Activated T-cell treated with anti-CD3 and anti-CD28 coated beads, Interleukin-2, amount 50 U/mL, for 48 hours (primary cell): ENCODE data around the gene LIM2.

Experiments used
- DNase-seq, 2 experiments: peaks; one replicate each; pipeline ENCODE4 v3.0.0-alpha.2; 2020

Gene LIM2

DNA sequence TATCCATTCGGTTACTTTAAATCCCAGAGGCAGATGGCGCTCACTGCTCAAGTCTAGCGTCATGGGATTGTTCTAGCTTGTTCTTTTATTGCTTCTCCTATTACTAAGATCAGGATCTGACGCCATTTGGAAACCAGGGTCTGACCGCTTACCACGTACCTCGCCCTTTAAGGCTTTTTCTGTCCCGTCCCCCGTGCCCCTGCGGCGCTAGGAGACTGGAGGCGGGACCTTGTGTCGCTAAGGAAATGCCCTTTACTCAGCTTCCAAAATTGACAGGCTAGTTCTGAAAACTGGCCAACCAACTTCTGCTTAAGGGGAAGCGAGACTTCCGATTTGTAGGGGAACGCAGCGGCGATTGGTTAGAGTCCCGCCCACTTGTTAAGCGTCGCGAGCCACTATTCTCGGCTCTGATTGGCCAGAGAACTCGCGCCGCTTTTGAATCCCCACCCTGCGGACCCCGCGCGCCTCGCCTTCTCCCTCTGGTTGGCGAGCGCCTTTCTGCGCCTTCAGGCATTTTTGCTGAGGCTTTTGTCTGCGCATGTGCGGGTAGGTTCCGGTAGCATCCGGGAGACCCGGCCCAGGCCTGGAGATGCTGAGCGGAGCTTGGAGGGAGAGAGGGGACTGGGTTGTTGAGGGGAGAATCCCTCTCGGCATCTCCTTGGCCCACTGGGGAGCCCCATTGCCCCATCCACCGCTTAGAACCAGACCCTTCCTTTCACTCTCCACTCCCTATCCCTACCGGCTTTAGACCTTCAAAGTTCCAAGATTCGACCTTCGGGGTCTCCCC lies 6.5 kb upstream of the LIM2 start:
- DNase-seq = peak; percentile 96 to 97

DNA sequence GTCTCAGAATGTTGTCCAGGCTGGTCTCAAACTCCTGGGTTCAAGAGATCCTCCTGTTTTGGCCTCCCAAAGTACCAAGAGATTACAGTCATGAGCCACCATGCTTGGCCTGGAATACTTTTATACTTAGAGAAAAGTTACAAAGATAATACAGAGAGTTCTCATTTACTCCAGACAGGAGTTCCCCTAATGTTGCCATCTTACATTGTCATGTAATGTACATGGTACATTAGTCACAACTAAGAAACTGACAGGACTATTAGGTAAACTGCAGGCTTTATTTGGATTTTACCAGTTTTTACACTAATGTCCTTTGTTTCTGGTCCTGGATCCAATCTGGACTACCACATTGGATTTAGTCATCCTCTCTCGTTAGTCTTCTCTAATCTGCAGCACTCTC lies 4.9 kb upstream of the LIM2 start:
- DNase-seq = no peak

DNA sequence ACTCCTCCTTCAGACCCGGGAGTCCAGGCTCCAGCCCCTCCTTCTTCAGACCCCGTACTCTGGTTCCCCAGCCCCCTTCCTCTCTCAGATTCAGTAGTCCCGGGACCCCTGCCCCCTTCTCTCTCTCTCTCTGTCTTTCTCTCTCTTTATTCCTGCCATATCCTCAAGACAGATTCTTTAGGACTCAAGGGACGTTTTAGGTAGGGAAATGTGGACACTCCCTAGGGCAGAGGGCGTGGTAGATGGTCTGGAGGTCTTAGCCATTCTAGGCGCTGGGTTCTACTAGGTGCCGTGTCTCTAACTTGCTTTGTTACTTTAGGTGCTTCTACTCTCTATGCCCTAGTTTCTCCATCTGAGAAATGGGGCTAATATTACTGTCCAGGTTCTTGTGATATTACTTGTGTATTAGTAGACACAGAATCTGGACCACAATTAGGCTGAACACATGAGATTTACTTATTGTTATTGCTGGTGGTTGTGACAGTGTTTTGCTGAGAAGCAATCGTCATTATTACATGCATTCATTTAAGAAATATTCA lies 3.4 kb upstream of the LIM2 start:
- DNase-seq = no peak

DNA sequence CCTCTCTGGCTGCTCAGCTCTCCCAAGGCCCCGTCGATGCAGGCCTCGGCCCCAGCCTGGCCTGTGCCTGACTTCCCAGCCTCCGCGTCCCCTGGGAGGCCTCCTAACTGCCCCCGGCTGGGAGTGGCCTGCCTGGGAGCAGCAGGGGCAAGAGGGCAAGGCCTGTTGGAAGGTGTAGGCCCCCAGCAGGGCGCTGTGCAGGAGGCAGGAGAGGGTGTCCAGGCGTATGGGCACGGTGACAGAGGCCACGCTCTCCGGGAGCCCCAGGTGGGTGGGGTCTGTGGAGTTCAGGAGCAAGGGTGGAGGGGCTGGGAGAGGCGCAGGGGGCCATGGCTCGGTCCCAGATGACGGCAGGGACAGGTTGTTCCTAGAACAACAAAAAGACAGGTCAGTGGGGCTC lies 1.4 kb upstream of the LIM2 start:
- DNase-seq = no peak

DNA sequence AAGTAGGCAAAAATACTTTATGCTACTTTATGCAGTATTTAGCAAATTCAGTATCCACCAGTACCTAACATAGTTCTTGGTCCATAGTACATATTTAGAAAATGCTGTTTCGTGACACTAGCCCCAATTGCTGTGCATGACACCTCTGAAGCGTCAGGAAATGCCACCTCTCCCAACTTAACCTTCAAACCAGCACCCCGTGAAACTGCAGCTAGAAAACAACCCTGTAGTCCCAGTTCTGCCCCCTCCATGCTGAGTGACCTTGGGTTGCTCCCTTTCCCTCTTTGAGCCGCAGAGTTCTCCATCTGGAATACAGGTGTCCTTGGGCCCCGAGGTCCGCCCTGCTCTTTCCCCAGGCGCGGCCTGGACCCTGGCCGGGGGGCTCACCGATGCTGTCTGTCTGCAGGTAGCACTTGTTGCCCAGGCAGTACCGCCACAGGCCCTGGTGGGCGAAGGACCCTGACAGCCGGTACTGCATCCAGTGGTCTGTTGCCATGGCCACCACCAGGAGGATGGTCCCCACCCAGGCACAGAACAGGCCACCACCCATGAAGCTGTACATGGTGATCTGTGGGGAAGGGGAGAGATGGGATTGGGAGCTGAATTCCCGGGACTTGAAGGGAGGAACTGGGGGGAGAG lies 773 bp downstream of the LIM2 start:
- DNase-seq = peak in 1 of 2 experiments; percentile 13

- no peak for DNase-seq
These were observed 5.8 kb downstream of the LIM2 start for GRCh38 chr19:51382004-51382403.

DNA sequence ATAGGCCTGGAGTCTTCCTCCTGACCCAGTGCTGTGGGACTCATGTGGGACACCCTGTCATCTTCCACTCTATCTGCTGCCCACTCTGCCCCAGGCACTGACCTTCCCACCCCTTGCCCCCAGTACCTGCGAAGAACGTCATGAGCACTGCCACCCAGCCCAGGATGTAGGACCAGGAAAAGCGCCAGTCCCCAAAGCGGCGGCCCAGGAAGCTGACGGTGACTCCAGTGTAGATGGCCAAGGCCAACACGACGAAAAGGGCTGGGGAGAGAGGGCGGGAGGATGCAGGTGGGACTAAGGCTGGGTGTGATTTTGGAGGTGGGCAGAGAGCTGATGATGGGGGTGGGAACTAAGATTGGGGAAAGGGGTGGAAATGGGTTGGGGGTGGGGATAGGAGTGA lies 7.4 kb downstream of the LIM2 start:
- no peak for DNase-seq

DNA sequence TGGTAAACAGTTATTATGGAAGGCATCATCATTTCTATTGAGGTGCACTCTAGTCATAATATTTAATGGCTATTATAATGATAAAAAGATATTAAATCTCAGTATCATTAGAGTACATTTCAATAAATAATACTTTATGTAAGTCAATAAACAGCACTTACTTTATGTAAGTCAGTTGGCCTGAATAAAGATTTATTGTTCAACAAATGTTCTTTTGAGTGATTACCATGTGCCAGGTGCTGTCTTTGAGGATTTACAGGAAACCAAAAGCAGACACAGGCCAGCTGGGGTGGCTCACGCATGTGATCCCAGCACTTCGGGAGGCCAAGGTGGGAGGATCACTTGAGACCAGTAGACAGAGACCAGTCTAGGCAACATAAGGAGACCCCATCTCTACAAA lies 10.4 kb downstream of the LIM2 start:
- no peak for DNase-seq

DNA sequence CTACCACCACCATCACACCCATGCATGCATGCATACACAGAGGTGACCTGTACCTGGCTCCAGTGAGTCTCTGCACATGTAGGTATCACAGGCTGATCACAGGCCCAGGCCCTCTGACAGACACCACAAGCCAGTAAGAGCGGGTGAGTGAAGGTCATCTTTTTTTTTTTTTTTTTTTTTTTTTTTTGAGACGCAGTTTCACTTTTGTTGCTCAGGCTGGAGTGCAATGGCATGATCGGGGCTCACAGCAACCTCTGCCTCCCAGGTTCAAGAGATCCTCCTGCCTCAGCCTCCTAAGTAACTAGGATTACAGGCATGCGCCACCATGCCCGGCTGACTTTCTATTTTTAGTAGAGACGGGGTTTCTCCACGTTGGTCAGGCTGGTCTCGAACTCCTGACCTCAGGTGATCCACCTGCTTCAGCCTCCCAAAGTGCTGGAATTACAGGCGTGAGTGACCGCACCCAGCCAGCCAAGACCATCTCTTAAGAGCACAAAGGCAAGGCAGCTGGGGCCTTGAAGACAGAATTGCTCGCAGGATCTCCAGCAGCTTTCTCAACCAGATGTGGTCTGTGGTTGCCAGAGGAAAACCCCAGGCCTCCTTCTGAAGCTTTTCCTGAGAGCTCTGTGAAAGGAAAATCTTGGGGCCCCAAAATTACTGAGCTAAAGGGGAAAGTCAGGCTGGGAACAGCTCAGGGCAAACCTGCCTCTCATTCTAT lies 12.1 kb downstream of the LIM2 start:
- peak; percentile 73 to 77 for DNase-seq

DNA sequence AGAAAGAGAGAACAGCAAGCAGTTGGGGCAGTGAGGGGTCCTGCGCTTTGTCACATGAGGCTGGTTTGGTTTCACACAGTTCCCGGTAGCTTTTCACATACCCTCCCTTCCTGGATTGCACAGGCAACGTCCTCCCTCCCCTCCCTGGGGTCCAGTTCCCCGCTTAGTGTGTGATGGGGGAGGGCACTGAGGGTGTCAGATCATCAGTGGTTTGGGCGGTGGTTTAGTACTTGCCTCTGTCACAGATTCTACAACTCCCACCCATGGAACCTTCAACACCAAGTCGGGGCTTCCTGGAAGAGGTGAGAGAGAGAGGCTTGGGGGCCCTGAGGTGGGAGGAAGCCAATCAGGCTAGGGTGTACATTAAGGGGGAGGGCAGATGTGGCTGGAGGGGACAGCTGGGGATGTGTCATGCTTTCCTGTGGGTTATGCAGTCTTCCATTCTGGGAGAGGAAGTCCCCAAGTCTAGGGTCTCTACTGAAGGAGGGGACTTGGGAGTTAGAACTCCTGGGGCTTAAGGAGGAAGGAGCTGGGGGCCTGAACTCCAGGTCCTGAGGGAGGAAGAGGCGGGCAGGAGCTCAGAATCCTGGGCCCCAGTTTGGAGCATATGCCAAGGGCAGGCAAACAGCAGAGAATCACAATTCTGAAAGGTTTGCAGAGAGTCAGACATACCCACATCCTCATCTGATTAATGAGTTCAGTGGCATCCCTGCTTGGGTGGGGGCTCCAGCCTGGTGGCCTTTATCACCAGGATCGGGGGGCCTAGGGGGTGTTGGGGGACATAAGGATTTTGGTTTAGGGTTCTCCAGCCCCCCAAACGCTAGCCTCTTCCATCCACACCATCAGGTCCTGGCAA lies 14.9 kb downstream of the LIM2 start, which contains the start of gene NKG7:
Gene NKG7 (minus strand): TSS at position 6 of the 856 bp plus-strand sequence. CDS start 119 bp downstream, outside the sequence.
- peak; percentile 86 to 89 for DNase-seq

- peak in 1 of 2 experiments; percentile 48 for DNase-seq
These were observed 15.6 kb downstream of the LIM2 start for GRCh38 chr19:51372021-51372648.

- no peak for DNase-seq
These were observed 16.5 kb downstream of the LIM2 start for GRCh38 chr19:51371186-51371690.

- no peak for DNase-seq
These were observed 17.5 kb downstream of the LIM2 start for GRCh38 chr19:51370230-51370629.

- DNase-seq = peak; percentile 59 to 62
These were observed 19.1 kb downstream of the LIM2 start, which contains the start of gene CLDND2 for GRCh38 chr19:51368366-51369282. Gene CLDND2, minus strand, starts transcription at chr19:51369003. Its CDS starts 426 bp downstream, at chr19:51368577.

DNA sequence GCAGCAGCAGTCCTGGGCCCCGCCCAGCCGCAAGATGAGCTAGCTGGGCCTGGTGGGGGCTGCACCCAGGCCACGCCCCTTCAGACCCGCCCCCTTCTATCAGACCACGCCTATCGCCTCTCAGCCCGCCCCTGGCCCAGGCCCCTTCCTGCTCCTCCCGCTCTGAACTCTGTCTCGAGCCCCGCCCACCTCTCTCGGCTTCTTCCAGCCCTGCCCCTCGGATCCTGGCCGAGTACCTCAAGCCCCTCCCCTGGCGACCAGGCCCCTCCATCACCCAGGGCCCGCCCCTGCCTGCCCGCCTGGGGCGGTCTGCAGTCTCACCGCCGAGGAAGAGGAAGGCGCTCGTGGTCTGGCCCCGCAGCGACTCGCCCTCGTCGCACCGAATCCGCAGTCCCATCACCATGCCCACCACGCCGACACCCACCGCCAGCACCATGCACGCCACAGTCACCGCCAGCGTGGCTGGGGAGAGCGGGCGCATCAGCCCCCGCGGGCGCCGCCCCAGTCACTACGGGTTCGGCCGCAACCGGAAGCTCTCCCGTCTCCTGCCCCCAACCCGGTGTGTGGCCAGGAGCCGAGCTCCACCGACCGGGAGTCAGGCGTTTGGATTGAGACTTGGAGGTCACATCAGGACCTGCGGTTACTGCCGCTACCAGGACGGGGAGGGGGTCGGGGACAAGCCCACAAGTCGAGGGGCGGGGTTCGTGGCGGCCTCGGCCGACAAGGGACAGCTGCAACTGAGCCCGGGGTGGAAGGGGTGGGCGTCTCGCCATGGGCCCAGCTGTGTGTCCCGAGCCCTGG lies 20.0 kb downstream of the LIM2 start:
- DNase-seq = peak; percentile 99 to 100

- no peak for DNase-seq
These were observed 20.6 kb downstream of the LIM2 start for GRCh38 chr19:51367255-51367564.

GRCh38 chr19:51366389-51367254 lies 21.2 kb downstream of the LIM2 start:
- peak; percentile 96 for DNase-seq

- peak; percentile 47 to 50 for DNase-seq
These were observed 21.8 kb downstream of the LIM2 start, which contains the start of gene ETFB for GRCh38 chr19:51365965-51366388. Gene ETFB, minus strand, starts transcription at chr19:51366388. Its CDS starts 62 bp downstream, at chr19:51366326.
